ENCODE results near the gene TMCC3.
A peak's percentile ranks its signal among the peaks of the same experiment; 100 is the strongest.

TMCC3 gene

DNA sequence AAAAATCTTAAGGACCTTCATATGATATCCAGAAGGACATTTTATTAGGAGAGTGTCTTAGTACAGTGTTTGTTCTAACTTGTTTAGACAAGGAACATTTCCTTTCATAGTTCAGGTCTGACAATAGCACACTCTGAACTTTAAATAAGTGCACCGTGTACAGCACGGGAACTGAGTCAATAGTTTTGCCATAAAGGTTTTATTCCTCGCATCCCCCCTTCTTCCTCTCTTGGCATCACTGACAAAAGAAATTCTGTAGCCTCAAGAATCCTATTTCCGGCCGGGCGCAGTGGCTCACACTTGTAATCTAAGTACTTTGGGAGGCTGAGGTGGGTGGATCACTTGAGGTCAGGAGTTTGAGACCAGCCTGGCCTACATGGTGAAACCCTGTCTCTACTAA lies 58.3 kb downstream of the TMCC3 start (continued):
- TF ChIP-seq, protein P1, sequence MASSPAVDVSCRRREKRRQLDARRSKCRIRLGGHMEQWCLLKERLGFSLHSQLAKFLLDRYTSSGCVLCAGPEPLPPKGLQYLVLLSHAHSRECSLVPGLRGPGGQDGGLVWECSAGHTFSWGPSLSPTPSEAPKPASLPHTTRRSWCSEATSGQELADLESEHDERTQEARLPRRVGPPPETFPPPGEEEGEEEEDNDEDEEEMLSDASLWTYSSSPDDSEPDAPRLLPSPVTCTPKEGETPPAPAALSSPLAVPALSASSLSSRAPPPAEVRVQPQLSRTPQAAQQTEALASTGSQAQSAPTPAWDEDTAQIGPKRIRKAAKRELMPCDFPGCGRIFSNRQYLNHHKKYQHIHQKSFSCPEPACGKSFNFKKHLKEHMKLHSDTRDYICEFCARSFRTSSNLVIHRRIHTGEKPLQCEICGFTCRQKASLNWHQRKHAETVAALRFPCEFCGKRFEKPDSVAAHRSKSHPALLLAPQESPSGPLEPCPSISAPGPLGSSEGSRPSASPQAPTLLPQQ (tag by site-specific recombination; IDR thresholded peaks at IDR 0.05), result no peak
- TF ChIP-seq ZNF112 (tag by site-specific recombination; IDR thresholded peaks at IDR 0.05), result no peak
- TF ChIP-seq ZBTB1 (tag by site-specific recombination; IDR thresholded peaks at IDR 0.05), result no peak
- TF ChIP-seq ZNF510 (tag by site-specific recombination; IDR thresholded peaks at IDR 0.05; ENCODE audit: insufficient replicate concordance), result no peak
- no peak for TF ChIP-seq ZBTB17 (tag by site-specific recombination; IDR thresholded peaks at IDR 0.05)

GRCh38 chr12:94590428-94590827 lies 59.9 kb downstream of the TMCC3 start:
- ChIA-PET POLR2A (no interaction called here), CTCF (no interaction called here)
- Histone ChIP-seq H3K27ac (ENCODE audit: extremely low read depth, low read depth, low read length) (0 out of 2 replicates have a peak overlapping the region, but pooled peaks have one; percentile 41), H3K36me3 (ENCODE audit: control insufficient read depth in 2 of 2, insufficient read depth in 1 of 2, low read length in 2 of 2) (no peaks in the 10 kb centered on the region), H3K4me1 (ENCODE audit: control insufficient read depth, insufficient read depth, low read length) (peaks cover 9% of the 10 kb centered on the region; the same call in 1 of the 2 replicates), H3K4me3 (ENCODE audit: low read depth, low read length) (no peak overlapping the region), H3K9me3 (ENCODE audit: control insufficient read depth, insufficient read depth, low read depth, low read length) (no peaks in the 10 kb centered on the region)
- no peak for TF ChIP-seq ZFP41 (tag by site-specific recombination; IDR thresholded peaks at IDR 0.05; ENCODE audit: borderline replicate concordance)
- TF ChIP-seq ZIC2 (tag by site-specific recombination; IDR thresholded peaks at IDR 0.05), result peak; percentile 88
- peak; percentile 39; the same call in 1 of the 2 replicates for TF ChIP-seq FEZF1 (tag by site-specific recombination; IDR thresholded peaks at IDR 0.05)
- peak; percentile 74 for TF ChIP-seq ZBTB8A (tag by site-specific recombination; IDR thresholded peaks at IDR 0.05)
- no peak for TF ChIP-seq ZBTB17 (tag by site-specific recombination; IDR thresholded peaks at IDR 0.05)

DNA sequence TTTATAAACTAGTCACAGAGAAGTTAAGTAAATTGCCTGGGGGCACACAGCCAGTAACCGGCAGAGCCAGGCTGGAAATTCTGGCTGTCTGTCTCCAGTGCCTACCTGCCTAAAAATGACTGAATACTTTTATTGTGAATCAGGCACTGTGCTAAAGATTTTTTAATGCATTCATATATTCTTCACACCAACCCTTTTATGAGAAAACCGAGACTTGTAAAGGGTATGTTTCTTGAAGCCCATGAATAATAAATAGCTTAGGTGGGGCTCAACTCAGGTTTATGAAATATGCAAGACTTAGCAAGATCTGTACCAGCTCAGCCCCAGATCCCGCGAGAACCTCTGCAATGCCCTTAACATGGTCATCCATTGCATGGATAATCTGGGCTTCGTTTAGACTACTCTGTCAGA lies 60.8 kb downstream of the TMCC3 start:
- TF ChIP-seq GLI4 (tag by site-specific recombination; IDR thresholded peaks at IDR 0.05), result no peak
- no peak for TF ChIP-seq ZSCAN23 (tag by site-specific recombination; IDR thresholded peaks at IDR 0.05)
- TF ChIP-seq ZNF202 (tag by site-specific recombination; IDR thresholded peaks at IDR 0.05; ENCODE audit: borderline replicate concordance), result no peak
- no peak for TF ChIP-seq HOXA7 (CRISPR knock-in tag; IDR thresholded peaks at IDR 0.05; ENCODE audit: borderline replicate concordance)
- Histone ChIP-seq H3K27ac (ENCODE audit: extremely low read depth, low read depth, low read length) (no peak overlapping the region), H3K4me3 (ENCODE audit: low read depth, low read length) (no peak overlapping the region), H3K36me3 (ENCODE audit: control insufficient read depth in 2 of 2, insufficient read depth in 1 of 2, low read length in 2 of 2) (no peaks in the 10 kb centered on the region), H3K9me3 (ENCODE audit: control insufficient read depth, insufficient read depth, low read depth, low read length) (no peaks in the 10 kb centered on the region), H3K4me1 (ENCODE audit: control insufficient read depth, insufficient read depth, low read length) (peaks cover 9% of the 10 kb centered on the region; the same call in 1 of the 2 replicates)
- POLR2A ChIA-PET, result no interaction called here
- CTCF ChIA-PET, result interaction anchor here (1.5 kb wide), 1 partner anchor 14 kb away, joined by 4 read pairs; no protein-coding TSS in a partner anchor

DNA sequence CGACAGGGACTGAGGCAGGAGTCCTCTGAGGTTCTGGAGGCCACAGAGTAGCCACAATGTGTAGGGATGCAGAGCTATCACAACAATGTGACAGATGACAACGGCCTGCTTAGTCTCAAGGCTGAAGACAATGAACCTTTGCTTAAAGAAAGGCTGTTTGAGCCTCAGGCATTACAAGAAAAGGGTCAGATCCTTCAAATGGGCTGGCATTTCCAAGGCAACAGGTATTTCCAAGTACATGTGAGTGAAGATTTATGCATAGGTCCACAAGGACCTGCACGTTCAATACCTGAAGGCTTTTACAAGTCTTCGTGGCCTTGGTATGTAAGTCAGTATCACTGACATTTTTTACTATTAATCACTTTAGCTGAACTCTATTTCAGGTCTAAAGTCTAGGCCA lies 62.0 kb downstream of the TMCC3 start:
- ChIA-PET POLR2A (no interaction called here), CTCF (interaction anchor here (0.6 to 1.5 kb wide), 2 partner anchors 16 to 454 kb away, joined by 4 read pairs; no protein-coding TSS in a partner anchor)
- Histone ChIP-seq H3K4me1 (ENCODE audit: control insufficient read depth, insufficient read depth, low read length) (peaks cover 9% of the 10 kb centered on the region; the same call in 1 of the 2 replicates), H3K27ac (ENCODE audit: extremely low read depth, low read depth, low read length) (no peak overlapping the region), H3K9me3 (ENCODE audit: control insufficient read depth, insufficient read depth, low read depth, low read length) (no peaks in the 10 kb centered on the region), H3K36me3 (ENCODE audit: control insufficient read depth in 2 of 2, insufficient read depth in 1 of 2, low read length in 2 of 2) (no peaks in the 10 kb centered on the region), H3K4me3 (ENCODE audit: low read depth, low read length) (no peak overlapping the region)
- TF ChIP-seq SCRT2 (tag by site-specific recombination; IDR thresholded peaks at IDR 0.05), result peak; percentile 53
- no peak for TF ChIP-seq ZNF140 (tag by site-specific recombination; IDR thresholded peaks at IDR 0.05)
